ENCODE results near the gene ARAF.

The ARAF gene

DNA sequence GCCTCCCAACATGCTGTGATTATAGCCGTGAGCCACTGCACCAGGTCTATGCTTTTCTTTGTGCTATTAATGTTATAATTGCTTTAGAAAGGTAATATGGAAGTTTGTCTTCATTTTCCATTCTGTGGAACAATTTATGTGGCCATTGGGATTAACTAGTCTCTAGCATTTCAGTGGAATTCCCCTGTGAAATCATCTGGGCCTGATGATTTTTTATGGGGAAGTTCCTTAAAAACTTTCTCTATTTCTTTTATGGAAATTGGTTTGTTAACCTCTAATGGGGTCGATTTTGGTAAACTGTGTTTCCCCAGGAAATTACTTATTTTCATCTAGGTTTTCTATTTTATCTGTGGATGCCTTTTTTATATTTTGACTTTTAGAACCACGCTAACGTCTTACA lies 32.5 kb downstream of the ARAF start:
- no peak overlapping the region for H3K4me2 ChIP-seq (ENCODE audit: low read depth, low read length)
- H3K36me3 ChIP-seq (replicated peaks; ENCODE audit: insufficient read depth, low read length): no peaks in the 10 kb centered on the region
- H4K20me1 ChIP-seq (ENCODE audit: insufficient read depth, low read length): no peaks in the 10 kb centered on the region
- DNase-seq: no peak
- H3K27ac ChIP-seq (ENCODE audit: low read length): no peak overlapping the region
- no peaks in the 10 kb centered on the region for H3K9me2 ChIP-seq (replicated peaks; ENCODE audit: insufficient read depth, low read length)
- H3K9me3 ChIP-seq (replicated peaks; ENCODE audit: insufficient read depth, low read length): no peaks in the 10 kb centered on the region
- no peaks in the 10 kb centered on the region for H3F3A ChIP-seq (ENCODE audit: insufficient read depth, low read length)
- no peak overlapping the region for H3K4me3 ChIP-seq (ENCODE audit: low read length)
- no peak overlapping the region for H2AFZ ChIP-seq (ENCODE audit: low read length)
- no peaks in the 10 kb centered on the region for H3K4me1 ChIP-seq (ENCODE audit: low read length)
- TF ChIP-seq, protein P1, sequence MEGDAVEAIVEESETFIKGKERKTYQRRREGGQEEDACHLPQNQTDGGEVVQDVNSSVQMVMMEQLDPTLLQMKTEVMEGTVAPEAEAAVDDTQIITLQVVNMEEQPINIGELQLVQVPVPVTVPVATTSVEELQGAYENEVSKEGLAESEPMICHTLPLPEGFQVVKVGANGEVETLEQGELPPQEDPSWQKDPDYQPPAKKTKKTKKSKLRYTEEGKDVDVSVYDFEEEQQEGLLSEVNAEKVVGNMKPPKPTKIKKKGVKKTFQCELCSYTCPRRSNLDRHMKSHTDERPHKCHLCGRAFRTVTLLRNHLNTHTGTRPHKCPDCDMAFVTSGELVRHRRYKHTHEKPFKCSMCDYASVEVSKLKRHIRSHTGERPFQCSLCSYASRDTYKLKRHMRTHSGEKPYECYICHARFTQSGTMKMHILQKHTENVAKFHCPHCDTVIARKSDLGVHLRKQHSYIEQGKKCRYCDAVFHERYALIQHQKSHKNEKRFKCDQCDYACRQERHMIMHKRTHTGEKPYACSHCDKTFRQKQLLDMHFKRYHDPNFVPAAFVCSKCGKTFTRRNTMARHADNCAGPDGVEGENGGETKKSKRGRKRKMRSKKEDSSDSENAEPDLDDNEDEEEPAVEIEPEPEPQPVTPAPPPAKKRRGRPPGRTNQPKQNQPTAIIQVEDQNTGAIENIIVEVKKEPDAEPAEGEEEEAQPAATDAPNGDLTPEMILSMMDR (IDR thresholded peaks at IDR 0.05; ENCODE audit: low read length): no peak
- TF ChIP-seq EZH2 (optimal IDR thresholded peaks at IDR 0.05; ENCODE audit: low read depth, low read length) (no peak), EZH2phosphoT487 (IDR thresholded peaks at IDR 0.05; ENCODE audit: low read length) (no peak)
- no peaks in the 10 kb centered on the region for H3K79me2 ChIP-seq (ENCODE audit: low read length)
- no peak overlapping the region for H3K9ac ChIP-seq (ENCODE audit: low read length)
- no peaks in the 10 kb centered on the region for H3K27me3 ChIP-seq (replicated peaks; ENCODE audit: insufficient read depth, low read length)

DNA sequence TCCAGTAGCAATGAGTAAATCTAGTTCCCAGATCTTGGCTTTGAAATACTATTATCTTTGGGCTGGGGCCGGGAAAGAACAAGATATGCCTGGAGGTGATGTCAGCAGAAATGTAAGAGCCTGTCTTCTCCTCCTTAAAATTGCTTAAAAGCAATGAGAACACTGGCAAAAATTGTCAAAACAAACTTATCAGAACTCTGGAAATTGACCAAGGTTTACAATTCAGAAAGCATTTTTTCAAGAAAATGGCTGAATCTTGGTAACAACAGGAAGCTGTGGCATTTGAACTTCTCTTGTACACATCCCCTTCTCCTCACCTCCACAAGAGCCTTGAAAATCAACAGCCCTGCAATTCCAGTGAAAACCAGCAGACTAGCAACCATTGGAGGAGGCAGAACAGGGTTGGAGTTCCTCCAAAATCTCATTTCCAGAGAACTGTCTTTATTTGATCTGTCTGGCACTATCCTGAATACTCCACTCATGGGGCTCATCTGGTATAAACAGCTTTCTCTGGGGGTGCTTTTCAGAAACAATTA lies 34.8 kb downstream of the ARAF start:
- H3K27me3 ChIP-seq (replicated peaks; ENCODE audit: insufficient read depth, low read length): no peaks in the 10 kb centered on the region
- no peaks in the 10 kb centered on the region for H3F3A ChIP-seq (ENCODE audit: insufficient read depth, low read length)
- H3K4me2 ChIP-seq (ENCODE audit: low read depth, low read length): no peak overlapping the region
- H3K79me2 ChIP-seq (ENCODE audit: low read length): no peaks in the 10 kb centered on the region
- no peaks in the 10 kb centered on the region for H3K36me3 ChIP-seq (replicated peaks; ENCODE audit: insufficient read depth, low read length)
- DNase-seq: no peak
- H2AFZ ChIP-seq (ENCODE audit: low read length): no peak overlapping the region
- no peak overlapping the region for H3K4me3 ChIP-seq (ENCODE audit: low read length)
- H3K9me3 ChIP-seq (replicated peaks; ENCODE audit: insufficient read depth, low read length): no peaks in the 10 kb centered on the region
- no peak overlapping the region for H3K9ac ChIP-seq (ENCODE audit: low read length)
- H3K9me2 ChIP-seq (replicated peaks; ENCODE audit: insufficient read depth, low read length): no peaks in the 10 kb centered on the region
- no peak overlapping the region for H3K27ac ChIP-seq (ENCODE audit: low read length)
- H3K4me1 ChIP-seq (ENCODE audit: low read length): no peaks in the 10 kb centered on the region
- no peaks in the 10 kb centered on the region for H4K20me1 ChIP-seq (ENCODE audit: insufficient read depth, low read length)
- no peak for TF ChIP-seq EZH2 (optimal IDR thresholded peaks at IDR 0.05; ENCODE audit: low read depth, low read length)
- TF ChIP-seq EZH2phosphoT487 (IDR thresholded peaks at IDR 0.05; ENCODE audit: low read length): no peak
- TF ChIP-seq, protein P1 (IDR thresholded peaks at IDR 0.05; ENCODE audit: low read length): no peak

- Histone ChIP-seq H3K27ac (ENCODE audit: low read length) (no peak overlapping the region), H3K27me3 (replicated peaks; ENCODE audit: insufficient read depth, low read length) (no peaks in the 10 kb centered on the region), H3K79me2 (ENCODE audit: low read length) (no peaks in the 10 kb centered on the region), H3F3A (ENCODE audit: insufficient read depth, low read length) (no peaks in the 10 kb centered on the region), H3K9ac (ENCODE audit: low read length) (no peak overlapping the region), H4K20me1 (ENCODE audit: insufficient read depth, low read length) (no peaks in the 10 kb centered on the region), H3K4me1 (ENCODE audit: low read length) (no peaks in the 10 kb centered on the region), H3K9me3 (replicated peaks; ENCODE audit: insufficient read depth, low read length) (no peaks in the 10 kb centered on the region), H3K4me3 (ENCODE audit: low read length) (no peak overlapping the region), H3K36me3 (replicated peaks; ENCODE audit: insufficient read depth, low read length) (no peaks in the 10 kb centered on the region), H3K4me2 (ENCODE audit: low read depth, low read length) (no peak overlapping the region), H3K9me2 (replicated peaks; ENCODE audit: insufficient read depth, low read length) (no peaks in the 10 kb centered on the region), H2AFZ (ENCODE audit: low read length) (no peak overlapping the region)
- TF ChIP-seq EZH2phosphoT487 (IDR thresholded peaks at IDR 0.05; ENCODE audit: low read length) (no peak), EZH2 (optimal IDR thresholded peaks at IDR 0.05; ENCODE audit: low read depth, low read length) (no peak)
- TF ChIP-seq, protein P1 (IDR thresholded peaks at IDR 0.05; ENCODE audit: low read length): no peak
- DNase-seq: no peak
Observed at GRCh38 chrX:47596256-47596655, 35.3 kb downstream of the ARAF start.

All from MM.1S (cell line).